ENCODE data around the gene CNR2.

Gene CNR2

GRCh38 chr1:23903754-23904153 is 9.4 kb downstream of the CNR2 start:
- TF ChIP-seq CTCF (IDR thresholded peaks at IDR 0.05), result no peak

GRCh38 chr1:23902321-23903278 is 10.6 kb downstream of the CNR2 start:
- TF ChIP-seq CTCF (IDR thresholded peaks at IDR 0.05), result no peak

GRCh38 chr1:23899070-23899469 is 14.1 kb downstream of the CNR2 start:
- no peak for TF ChIP-seq CTCF (IDR thresholded peaks at IDR 0.05)

- TF ChIP-seq CTCF (IDR thresholded peaks at IDR 0.05), result no peak
These were observed 16.1 kb downstream of the CNR2 start for GRCh38 chr1:23897083-23897482.

GRCh38 chr1:23896491-23896890 is 16.7 kb downstream of the CNR2 start:
- no peak for TF ChIP-seq CTCF (IDR thresholded peaks at IDR 0.05)

GRCh38 chr1:23895993-23896392 is 17.2 kb downstream of the CNR2 start:
- TF ChIP-seq CTCF (IDR thresholded peaks at IDR 0.05), result no peak

GRCh38 chr1:23895082-23895481 is 18.1 kb downstream of the CNR2 start:
- TF ChIP-seq CTCF (IDR thresholded peaks at IDR 0.05), result no peak

Data from LNCAP (cell line).